ENCODE measurements around the gene DLK1. TPM values are rescaled to one million over a fixed set of nuclear protein-coding genes. Genes with fewer than 3 reads are reported as not detected.

The DLK1 gene
- total and polyA plus RNA-seq, 3 experiments from 2014 or later = not detected

- Histone ChIP-seq H3K9me3 (ENCODE audit: low read length) (no peaks in the 10 kb centered on the region), H3K4me1 (ENCODE audit: insufficient read depth, low read length) (no peaks in the 10 kb centered on the region), H3K27me3 (ENCODE audit: insufficient read depth, low read length, poor library complexity, severe bottlenecking) (no peaks in the 10 kb centered on the region), H3K27ac (ENCODE audit: low read depth, low read length) (no peak overlapping the region), H3K4me3 (ENCODE audit: low read length) (no peak overlapping the region), H3K36me3 (ENCODE audit: insufficient read depth, low read length) (no peaks in the 10 kb centered on the region)
- CTCF ChIA-PET = interaction anchor here (1.3 kb wide), 1 partner anchor 21 kb away, joined by 3 read pairs; no protein-coding TSS in a partner anchor
- Mint-ChIP-seq H3K36me3 (no peaks in the 10 kb centered on the region), H3K27ac (no peak overlapping the region), H3K4me3 (no peak overlapping the region), H3K27me3 (peaks cover 8 to 18% of the 10 kb centered on the region in 2 donors), H3K9me3 (no peaks in the 10 kb centered on the region), H3K4me1 (no peaks in the 10 kb centered on the region)
- POLR2A ChIA-PET = no interaction called here
- no peak for DNase-seq
Measured at GRCh38 chr14:100783630-100784370, 57.1 kb downstream of the DLK1 start.

DNA sequence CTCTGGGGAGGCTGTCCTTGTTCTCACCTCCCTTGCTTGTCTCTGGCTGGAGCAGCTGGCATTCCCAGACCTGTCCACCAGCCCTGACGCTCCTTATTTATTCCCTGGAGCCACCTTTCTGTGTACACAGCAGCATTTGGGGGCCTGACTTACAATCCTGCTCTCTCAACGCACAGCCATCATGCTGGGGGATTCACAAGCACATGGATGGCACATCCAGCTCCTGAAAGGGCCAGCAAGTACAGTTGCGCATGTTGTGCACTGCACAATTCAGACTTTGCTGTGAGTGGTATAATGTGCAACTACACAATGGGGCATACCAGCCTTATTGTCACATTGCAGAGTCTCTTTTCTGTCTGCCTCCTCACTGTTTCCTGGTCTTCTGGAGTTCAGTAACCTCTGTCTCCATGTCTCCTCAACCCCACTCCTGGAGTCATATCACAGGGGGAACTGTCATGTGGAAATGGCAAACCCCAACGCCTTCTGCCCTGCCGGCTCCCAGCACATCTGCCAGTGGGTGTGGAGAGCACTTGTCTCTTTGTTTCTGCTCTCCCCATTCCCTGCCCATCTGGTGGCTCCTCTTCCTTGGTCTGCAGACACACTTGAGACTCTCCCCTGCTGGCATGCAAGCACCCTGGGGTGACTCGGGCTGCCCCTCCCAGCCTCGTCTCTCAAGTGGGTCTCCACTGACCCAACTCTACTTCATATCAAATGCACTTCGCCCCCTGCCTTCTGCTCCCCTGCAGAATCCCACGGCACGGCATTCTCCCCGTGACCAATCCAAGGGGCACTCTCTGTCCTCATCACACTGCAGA is 58.0 kb downstream of the DLK1 start:
- Histone ChIP-seq H3K27me3 (ENCODE audit: insufficient read depth, low read length, poor library complexity, severe bottlenecking) (no peaks in the 10 kb centered on the region), H3K4me1 (ENCODE audit: insufficient read depth, low read length) (no peaks in the 10 kb centered on the region), H3K27ac (ENCODE audit: low read depth, low read length) (no peak overlapping the region), H3K36me3 (ENCODE audit: insufficient read depth, low read length) (no peaks in the 10 kb centered on the region), H3K9me3 (ENCODE audit: low read length) (no peaks in the 10 kb centered on the region), H3K4me3 (ENCODE audit: low read length) (no peak overlapping the region)
- H3K27me3 Mint-ChIP-seq = peaks cover 9 to 19% of the 10 kb centered on the region in 2 donors
- no peaks in the 10 kb centered on the region for H3K36me3 Mint-ChIP-seq
- no peak for DNase-seq
- no peaks in the 10 kb centered on the region for H3K4me1 Mint-ChIP-seq
- no peak overlapping the region for H3K27ac Mint-ChIP-seq
- H3K4me3 Mint-ChIP-seq = no peak overlapping the region
- no peaks in the 10 kb centered on the region for H3K9me3 Mint-ChIP-seq
- ChIA-PET POLR2A (no interaction called here), CTCF (interaction anchor here (1.3 kb wide), 1 partner anchor 22 kb away, joined by 3 read pairs; no protein-coding TSS in a partner anchor)

DNA sequence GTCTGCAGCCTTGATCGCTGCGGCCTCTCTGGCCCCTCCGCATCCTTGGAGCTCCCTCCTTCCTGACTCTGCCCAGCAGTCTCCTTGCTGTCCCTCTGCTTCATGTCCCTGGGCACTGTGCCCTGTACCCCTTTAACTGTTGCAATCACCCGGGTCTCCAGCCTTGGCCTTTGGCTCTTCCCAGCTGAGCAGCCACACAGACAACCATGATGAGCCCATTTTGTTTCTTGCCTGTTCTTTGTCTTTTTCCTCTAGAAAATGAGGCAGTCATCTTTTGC is 58.6 kb downstream of the DLK1 start:
- ChIA-PET CTCF (no interaction called here), POLR2A (no interaction called here)
- no peaks in the 10 kb centered on the region for H3K36me3 ChIP-seq (ENCODE audit: insufficient read depth, low read length)
- H3K36me3 Mint-ChIP-seq = no peaks in the 10 kb centered on the region
- DNase-seq = no peak
- no peak overlapping the region for H3K4me3 ChIP-seq (ENCODE audit: low read length)
- no peak overlapping the region for H3K27ac Mint-ChIP-seq
- H3K4me3 Mint-ChIP-seq = no peak overlapping the region
- H3K27me3 Mint-ChIP-seq = peaks cover 10 to 19% of the 10 kb centered on the region in 2 donors
- H3K27me3 ChIP-seq (ENCODE audit: insufficient read depth, low read length, poor library complexity, severe bottlenecking) = no peaks in the 10 kb centered on the region
- no peaks in the 10 kb centered on the region for H3K4me1 ChIP-seq (ENCODE audit: insufficient read depth, low read length)
- no peaks in the 10 kb centered on the region for H3K4me1 Mint-ChIP-seq
- H3K9me3 Mint-ChIP-seq = no peaks in the 10 kb centered on the region
- no peak overlapping the region for H3K27ac ChIP-seq (ENCODE audit: low read depth, low read length)
- H3K9me3 ChIP-seq (ENCODE audit: low read length) = no peaks in the 10 kb centered on the region

DNA sequence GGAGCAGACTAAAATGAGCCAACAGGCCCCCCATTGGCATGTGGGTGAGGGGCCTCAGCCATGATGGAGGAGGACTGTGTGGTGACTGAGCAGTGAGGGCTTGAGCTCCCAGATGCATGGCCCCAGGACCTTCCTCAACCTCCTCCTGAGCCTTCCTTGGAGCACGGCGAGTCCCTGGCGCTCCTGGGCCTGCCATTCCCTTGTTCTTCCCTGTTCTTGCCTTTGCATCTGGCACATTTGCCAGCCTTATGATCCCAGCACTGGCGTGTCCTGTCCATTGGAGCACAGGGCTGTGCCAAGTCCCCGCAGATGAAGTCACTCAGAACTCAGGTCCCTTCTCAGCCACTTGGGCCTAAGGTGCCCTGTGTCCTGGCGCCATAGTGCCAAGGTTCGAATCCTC is 58.9 kb downstream of the DLK1 start:
- no peak overlapping the region for H3K4me3 ChIP-seq (ENCODE audit: low read length)
- POLR2A ChIA-PET = no interaction called here
- no peaks in the 10 kb centered on the region for H3K36me3 ChIP-seq (ENCODE audit: insufficient read depth, low read length)
- H3K4me1 ChIP-seq (ENCODE audit: insufficient read depth, low read length) = no peaks in the 10 kb centered on the region
- no peaks in the 10 kb centered on the region for H3K9me3 ChIP-seq (ENCODE audit: low read length)
- Mint-ChIP-seq H3K27me3 (peaks cover 13 to 22% of the 10 kb centered on the region in 2 donors), H3K4me1 (no peaks in the 10 kb centered on the region), H3K27ac (no peak overlapping the region), H3K4me3 (no peak overlapping the region), H3K36me3 (no peaks in the 10 kb centered on the region), H3K9me3 (no peaks in the 10 kb centered on the region)
- DNase-seq = no peak
- no peak overlapping the region for H3K27ac ChIP-seq (ENCODE audit: low read depth, low read length)
- CTCF ChIA-PET = no interaction called here
- no peaks in the 10 kb centered on the region for H3K27me3 ChIP-seq (ENCODE audit: insufficient read depth, low read length, poor library complexity, severe bottlenecking)

DNA sequence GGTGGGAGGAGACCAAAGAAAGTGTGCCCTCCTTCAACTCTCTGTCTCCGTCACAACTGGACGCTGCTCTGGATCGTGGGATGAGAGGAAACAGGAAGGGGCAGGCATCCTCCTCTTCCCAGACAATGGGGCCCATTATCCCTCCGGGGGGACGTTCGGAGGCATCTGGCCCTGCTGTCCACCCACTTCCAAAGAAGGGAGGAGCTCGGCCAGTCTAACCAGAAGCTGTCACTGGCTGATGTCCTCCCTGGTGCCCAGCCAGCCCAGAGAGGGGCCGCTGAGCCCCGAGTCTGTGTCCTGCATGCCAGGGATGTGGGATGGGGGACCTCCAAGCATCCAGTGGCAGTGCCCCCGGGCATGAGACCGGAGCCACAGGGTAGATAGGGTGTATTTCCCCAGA is 59.4 kb downstream of the DLK1 start:
- no peak overlapping the region for H3K4me3 ChIP-seq (ENCODE audit: low read length)
- H3K27me3 ChIP-seq (ENCODE audit: insufficient read depth, low read length, poor library complexity, severe bottlenecking) = no peaks in the 10 kb centered on the region
- CTCF ChIA-PET = no interaction called here
- Mint-ChIP-seq H3K4me3 (no peak overlapping the region), H3K27ac (no peak overlapping the region), H3K9me3 (no peaks in the 10 kb centered on the region), H3K4me1 (no peaks in the 10 kb centered on the region), H3K36me3 (no peaks in the 10 kb centered on the region), H3K27me3 (peaks cover 14 to 27% of the 10 kb centered on the region in 2 donors)
- POLR2A ChIA-PET = no interaction called here
- H3K36me3 ChIP-seq (ENCODE audit: insufficient read depth, low read length) = no peaks in the 10 kb centered on the region
- H3K27ac ChIP-seq (ENCODE audit: low read depth, low read length) = no peak overlapping the region
- DNase-seq = no peak
- H3K4me1 ChIP-seq (ENCODE audit: insufficient read depth, low read length) = no peaks in the 10 kb centered on the region
- no peaks in the 10 kb centered on the region for H3K9me3 ChIP-seq (ENCODE audit: low read length)

- no peaks in the 10 kb centered on the region for H3K4me1 ChIP-seq (ENCODE audit: insufficient read depth, low read length)
- Mint-ChIP-seq H3K36me3 (no peaks in the 10 kb centered on the region), H3K9me3 (no peaks in the 10 kb centered on the region), H3K4me1 (no peaks in the 10 kb centered on the region), H3K4me3 (no peak overlapping the region), H3K27me3 (peaks cover 14 to 28% of the 10 kb centered on the region in 2 donors), H3K27ac (no peak overlapping the region)
- no peaks in the 10 kb centered on the region for H3K36me3 ChIP-seq (ENCODE audit: insufficient read depth, low read length)
- no peak for DNase-seq
- H3K27ac ChIP-seq (ENCODE audit: low read depth, low read length) = no peak overlapping the region
- H3K4me3 ChIP-seq (ENCODE audit: low read length) = no peak overlapping the region
- no peaks in the 10 kb centered on the region for H3K9me3 ChIP-seq (ENCODE audit: low read length)
- CTCF ChIA-PET = no interaction called here
- POLR2A ChIA-PET = no interaction called here
- no peaks in the 10 kb centered on the region for H3K27me3 ChIP-seq (ENCODE audit: insufficient read depth, low read length, poor library complexity, severe bottlenecking)
Measured at GRCh38 chr14:100786576-100787219, 60.0 kb downstream of the DLK1 start.

- no peak overlapping the region for H3K4me3 Mint-ChIP-seq
- H3K27me3 ChIP-seq (ENCODE audit: insufficient read depth, low read length, poor library complexity, severe bottlenecking) = no peaks in the 10 kb centered on the region
- H3K36me3 ChIP-seq (ENCODE audit: insufficient read depth, low read length) = no peaks in the 10 kb centered on the region
- no peak for DNase-seq
- H3K4me1 Mint-ChIP-seq = no peaks in the 10 kb centered on the region
- no peak overlapping the region for H3K4me3 ChIP-seq (ENCODE audit: low read length)
- POLR2A ChIA-PET = no interaction called here
- H3K27ac Mint-ChIP-seq = no peak overlapping the region
- no peaks in the 10 kb centered on the region for H3K4me1 ChIP-seq (ENCODE audit: insufficient read depth, low read length)
- CTCF ChIA-PET = no interaction called here
- no peaks in the 10 kb centered on the region for H3K9me3 ChIP-seq (ENCODE audit: low read length)
- H3K27ac ChIP-seq (ENCODE audit: low read depth, low read length) = no peak overlapping the region
- peaks cover 14 to 33% of the 10 kb centered on the region in 2 donors for H3K27me3 Mint-ChIP-seq
- no peaks in the 10 kb centered on the region for H3K9me3 Mint-ChIP-seq
- H3K36me3 Mint-ChIP-seq = no peaks in the 10 kb centered on the region
Measured at GRCh38 chr14:100787659-100788058, 61.0 kb downstream of the DLK1 start.
